ENCODE measurements around the gene FAM20C.

- TF ChIP-seq POLR2AphosphoS5 (IDR thresholded peaks at IDR 0.05; ENCODE audit: insufficient read depth, low read depth, low read length) (no peak), CTCF (IDR thresholded peaks at IDR 0.05; ENCODE audit: extremely low read depth in 1 of 2, insufficient read depth in 1 of 2, low read depth in 1 of 2, low read length in 2 of 2) (no peak), POLR2A (IDR thresholded peaks at IDR 0.05; ENCODE audit: low read depth, low read length) (no peak)
These were observed 81.9 kb downstream of the FAM20C start for GRCh38 chr7:274266-274665.
